Non-pigmented ciliary epithelial cell (primary cell): ENCODE data around the gene CDC42EP4.

Source experiments
- DNase-seq: peaks from one replicate; pipeline ENCODE4 v3.0.0-alpha.2; 2010; ENCODE audit warnings: low read depth

The CDC42EP4 gene

GRCh38 chr17:73297934-73298861 lies 13.6 kb downstream of the CDC42EP4 start:
- DNase-seq = no peak

GRCh38 chr17:73293480-73293911 lies 18.3 kb downstream of the CDC42EP4 start:
- no peak for DNase-seq

DNA sequence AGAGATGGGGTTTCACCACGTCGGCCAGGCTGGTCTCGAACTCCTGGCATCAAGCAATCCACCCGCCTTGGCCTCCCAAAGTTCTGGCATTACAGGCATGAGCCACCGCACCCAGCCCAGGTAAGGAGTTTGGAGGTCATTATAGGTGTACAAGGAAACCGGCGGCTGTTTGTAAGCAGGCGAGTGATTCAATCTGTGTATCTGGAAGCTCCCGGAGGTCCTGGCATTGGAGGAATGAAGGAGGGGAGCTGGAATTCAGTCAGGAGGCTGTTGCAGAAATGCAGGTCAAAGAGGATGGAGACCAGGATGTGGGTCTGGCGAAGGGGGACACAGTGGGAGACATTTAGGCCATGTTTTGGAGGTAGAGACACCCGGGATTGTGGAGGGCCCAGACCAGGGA lies 18.8 kb downstream of the CDC42EP4 start:
- no peak for DNase-seq

DNA sequence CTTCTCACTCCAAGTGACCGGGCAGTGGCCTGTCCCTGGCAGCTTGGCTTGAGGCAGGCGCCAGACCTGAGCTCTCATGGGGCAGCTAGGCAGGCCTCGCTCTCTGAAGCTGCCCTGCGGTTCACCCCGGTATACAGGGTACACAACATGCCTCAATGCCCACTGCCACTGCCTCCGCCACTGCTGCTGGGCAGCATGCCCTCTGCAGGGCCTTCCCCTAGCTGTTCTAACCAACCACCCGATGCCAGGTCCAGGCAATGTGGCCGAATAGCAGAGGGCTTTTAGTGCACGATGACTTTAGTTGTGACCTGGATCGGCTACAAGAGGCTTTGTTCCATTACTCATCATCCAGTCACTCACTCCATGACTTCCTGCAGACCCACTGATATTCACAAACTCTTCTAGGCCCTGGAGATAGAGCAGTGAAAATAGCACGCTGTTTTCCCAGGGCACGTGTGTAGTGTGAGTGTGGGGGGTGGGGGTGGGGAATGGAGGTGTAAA lies 19.7 kb downstream of the CDC42EP4 start:
- no peak for DNase-seq

- DNase-seq = no peak
Measured at GRCh38 chr17:73291260-73291801, 20.5 kb downstream of the CDC42EP4 start.

GRCh38 chr17:73290399-73291259 lies 21.2 kb downstream of the CDC42EP4 start:
- DNase-seq = no peak

- no peak for DNase-seq
Measured at GRCh38 chr17:73289549-73290254, 22.1 kb downstream of the CDC42EP4 start.

DNA sequence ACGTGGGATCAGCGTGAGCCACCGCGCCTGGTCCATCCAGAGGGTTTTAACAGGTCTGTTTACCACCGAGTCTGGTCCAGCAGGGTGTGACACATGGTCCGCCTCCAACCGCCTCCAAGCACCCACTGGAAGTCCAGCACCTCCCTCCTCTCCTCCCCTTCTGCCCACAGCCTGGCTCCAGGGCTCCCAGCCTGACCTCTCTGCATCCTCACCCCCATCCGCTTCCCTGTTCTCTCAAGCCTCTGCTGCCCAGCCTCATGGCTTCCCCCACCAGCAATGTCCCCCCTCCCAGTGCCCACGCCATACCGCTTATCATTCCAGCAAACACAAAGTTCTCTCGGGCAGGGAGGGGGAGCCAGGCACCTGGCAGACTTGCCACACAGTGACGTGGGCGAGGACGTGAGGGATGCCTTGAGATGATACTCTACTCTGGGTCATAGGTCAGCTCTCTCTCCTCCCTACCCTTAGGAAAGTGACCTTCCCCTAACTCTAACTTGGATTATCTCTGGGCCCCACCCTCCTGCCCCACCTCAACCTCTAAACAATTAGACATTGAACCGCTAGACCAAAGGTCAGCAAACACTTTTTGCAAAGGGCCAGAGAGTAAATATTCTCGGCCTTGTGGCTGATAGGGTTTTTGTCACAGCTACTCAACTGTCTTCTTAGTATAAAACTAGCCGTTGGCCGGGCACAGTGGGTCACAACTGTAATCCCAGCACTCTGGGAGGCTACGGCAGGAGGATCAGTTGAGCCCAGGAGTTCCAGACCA lies 23.1 kb downstream of the CDC42EP4 start:
- no peak for DNase-seq

GRCh38 chr17:73286863-73287296 lies 24.9 kb downstream of the CDC42EP4 start:
- DNase-seq = no peak

- no peak for DNase-seq
Measured at GRCh38 chr17:73285916-73286862, 25.6 kb downstream of the CDC42EP4 start.

GRCh38 chr17:73285603-73285908 lies 26.2 kb downstream of the CDC42EP4 start:
- DNase-seq = no peak

DNA sequence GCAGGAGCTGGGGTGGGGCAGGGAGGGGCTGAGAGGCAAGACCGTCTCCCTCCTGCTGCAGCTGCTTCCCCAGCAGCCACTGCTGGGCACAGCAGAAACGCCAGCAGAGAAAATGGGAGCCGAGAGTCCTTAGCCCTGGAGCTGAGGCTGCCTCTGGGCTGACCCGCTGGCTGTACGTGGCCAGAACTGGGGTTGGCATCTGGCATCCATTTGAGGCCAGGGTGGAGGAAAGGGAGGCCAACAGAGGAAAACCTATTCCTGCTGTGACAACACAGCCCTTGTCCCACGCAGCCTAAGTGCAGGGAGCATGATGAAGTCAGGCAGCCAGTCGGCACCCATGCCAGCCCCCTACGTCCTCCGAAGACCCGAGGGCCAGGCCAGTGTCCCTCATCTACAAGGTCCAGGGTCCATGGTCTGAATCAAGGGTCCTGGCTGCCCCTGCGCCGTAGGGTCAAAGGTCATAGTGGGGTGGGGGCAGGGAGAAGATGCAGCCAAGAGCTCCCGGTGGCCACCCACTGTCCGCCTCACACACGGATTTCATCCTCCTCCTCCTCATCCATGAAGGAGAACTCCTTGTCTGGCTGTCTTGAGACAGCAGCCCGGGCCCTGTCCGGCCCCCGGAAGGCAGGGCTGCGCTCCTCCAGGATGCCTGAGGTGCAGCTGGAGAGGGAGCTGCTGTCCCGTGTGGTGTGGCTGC lies 26.7 kb downstream of the CDC42EP4 start:
- no peak for DNase-seq

- DNase-seq = no peak
Measured at GRCh38 chr17:73284354-73284753, 27.4 kb downstream of the CDC42EP4 start.

- no peak for DNase-seq
Measured at GRCh38 chr17:73283841-73284282, 27.9 kb downstream of the CDC42EP4 start.

GRCh38 chr17:73283250-73283649 lies 28.6 kb downstream of the CDC42EP4 start:
- DNase-seq = no peak

- DNase-seq = no peak
Measured at GRCh38 chr17:73282629-73283028, 29.2 kb downstream of the CDC42EP4 start.

- no peak for DNase-seq
Measured at GRCh38 chr17:73281928-73282327, 29.9 kb downstream of the CDC42EP4 start.

DNA sequence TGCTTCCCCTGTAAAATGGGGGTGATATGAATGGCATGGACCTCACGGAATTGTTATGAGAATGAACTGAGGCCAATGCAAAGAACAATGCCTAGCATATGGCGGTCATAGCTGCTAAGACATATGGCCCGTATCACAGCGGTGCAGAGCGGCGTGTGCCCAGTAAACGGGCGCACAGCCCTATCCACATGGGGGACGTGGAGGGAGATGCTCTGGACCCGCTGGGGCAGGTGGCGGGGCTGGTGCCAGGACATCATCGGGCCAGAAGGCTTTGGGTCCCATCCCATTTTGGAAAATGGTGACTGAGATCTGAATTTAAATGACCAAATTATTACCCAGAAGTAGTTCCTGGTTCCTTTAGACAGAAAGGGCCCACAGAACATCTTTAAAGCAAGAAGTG lies 31.6 kb downstream of the CDC42EP4 start:
- no peak for DNase-seq

GRCh38 chr17:73279704-73280103 lies 32.1 kb downstream of the CDC42EP4 start:
- no peak for DNase-seq
